Measurements from ENCODE around the gene CFAP126.

CFAP126 gene

DNA sequence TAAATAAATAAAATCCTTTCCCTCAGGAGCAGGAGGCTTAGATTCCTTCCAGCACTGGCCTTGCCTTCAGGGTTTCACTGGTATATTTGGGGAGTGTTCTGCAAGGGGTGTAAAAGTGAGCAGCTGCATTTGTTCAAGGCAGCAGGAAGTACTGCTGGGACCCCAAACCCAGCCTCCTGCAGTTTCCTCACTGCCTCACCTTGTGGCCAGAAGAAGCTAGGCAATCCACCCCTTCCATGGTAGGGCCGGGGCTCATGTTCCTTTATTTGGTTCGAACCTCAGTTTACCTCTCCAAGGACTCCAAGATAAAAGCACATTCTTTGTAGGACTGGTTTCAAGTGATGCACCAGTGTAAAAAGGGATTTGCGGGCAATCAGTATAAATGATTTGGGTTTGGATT is 21.0 kb upstream of the CFAP126 start:
- H2AFZ ChIP-seq = no peak overlapping the region
- no peak overlapping the region for H3K4me3 ChIP-seq (ENCODE audit: low read depth, low read length)
- H3K9me3 ChIP-seq (ENCODE audit: control insufficient read depth, low read length) = no peaks in the 10 kb centered on the region
- H3K27me3 ChIP-seq (ENCODE audit: control insufficient read depth, insufficient read depth, low read length) = no peaks in the 10 kb centered on the region
- no peaks in the 10 kb centered on the region for H3K36me3 ChIP-seq (ENCODE audit: control insufficient read depth, insufficient read depth, low read length)
- no peaks in the 10 kb centered on the region for H3K4me1 ChIP-seq
- H3K27ac ChIP-seq = peak overlapping the region; percentile 93
- H3K9ac ChIP-seq = no peak overlapping the region
- TF ChIP-seq, protein P1, sequence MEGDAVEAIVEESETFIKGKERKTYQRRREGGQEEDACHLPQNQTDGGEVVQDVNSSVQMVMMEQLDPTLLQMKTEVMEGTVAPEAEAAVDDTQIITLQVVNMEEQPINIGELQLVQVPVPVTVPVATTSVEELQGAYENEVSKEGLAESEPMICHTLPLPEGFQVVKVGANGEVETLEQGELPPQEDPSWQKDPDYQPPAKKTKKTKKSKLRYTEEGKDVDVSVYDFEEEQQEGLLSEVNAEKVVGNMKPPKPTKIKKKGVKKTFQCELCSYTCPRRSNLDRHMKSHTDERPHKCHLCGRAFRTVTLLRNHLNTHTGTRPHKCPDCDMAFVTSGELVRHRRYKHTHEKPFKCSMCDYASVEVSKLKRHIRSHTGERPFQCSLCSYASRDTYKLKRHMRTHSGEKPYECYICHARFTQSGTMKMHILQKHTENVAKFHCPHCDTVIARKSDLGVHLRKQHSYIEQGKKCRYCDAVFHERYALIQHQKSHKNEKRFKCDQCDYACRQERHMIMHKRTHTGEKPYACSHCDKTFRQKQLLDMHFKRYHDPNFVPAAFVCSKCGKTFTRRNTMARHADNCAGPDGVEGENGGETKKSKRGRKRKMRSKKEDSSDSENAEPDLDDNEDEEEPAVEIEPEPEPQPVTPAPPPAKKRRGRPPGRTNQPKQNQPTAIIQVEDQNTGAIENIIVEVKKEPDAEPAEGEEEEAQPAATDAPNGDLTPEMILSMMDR (IDR thresholded peaks at IDR 0.05) = no peak
- no peak overlapping the region for H3K4me2 ChIP-seq (ENCODE audit: low read length)
- H3K79me2 ChIP-seq = no peaks in the 10 kb centered on the region

- H3K36me3 ChIP-seq (ENCODE audit: control insufficient read depth, insufficient read depth, low read length) = no peaks in the 10 kb centered on the region
- no peak overlapping the region for H3K4me3 ChIP-seq (ENCODE audit: low read depth, low read length)
- H3K27ac ChIP-seq = no peak overlapping the region
- no peaks in the 10 kb centered on the region for H3K9me3 ChIP-seq (ENCODE audit: control insufficient read depth, low read length)
- no peaks in the 10 kb centered on the region for H3K79me2 ChIP-seq
- no peaks in the 10 kb centered on the region for H3K27me3 ChIP-seq (ENCODE audit: control insufficient read depth, insufficient read depth, low read length)
- TF ChIP-seq, protein P1 (IDR thresholded peaks at IDR 0.05) = peak; percentile 53
- H3K4me1 ChIP-seq = no peaks in the 10 kb centered on the region
- no peak overlapping the region for H2AFZ ChIP-seq
- no peak overlapping the region for H3K9ac ChIP-seq
- H3K4me2 ChIP-seq (ENCODE audit: low read length) = no peak overlapping the region
These were observed 14.7 kb upstream of the CFAP126 start for GRCh38 chr1:161382214-161383019.

DNA sequence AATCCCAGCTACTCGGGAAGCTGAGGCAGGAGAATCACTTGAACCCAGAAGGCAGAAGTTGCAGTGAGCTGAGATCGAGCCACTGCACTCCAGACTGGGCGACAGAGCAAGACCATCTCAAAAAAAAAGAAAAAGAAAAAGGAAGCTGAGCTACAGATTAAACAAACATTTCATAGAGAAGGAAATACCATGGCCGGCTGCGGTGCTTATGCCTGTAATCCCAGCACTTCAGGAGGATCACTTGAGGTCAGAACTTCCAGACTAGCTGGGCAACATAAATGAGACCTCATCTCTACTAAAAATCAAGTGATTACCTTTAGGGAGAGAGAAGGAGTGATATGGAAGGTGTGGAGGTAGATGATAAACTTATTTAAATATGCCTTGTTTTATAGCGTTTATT is 14.0 kb upstream of the CFAP126 start:
- no peak overlapping the region for H3K9ac ChIP-seq
- no peak overlapping the region for H3K27ac ChIP-seq
- H3K79me2 ChIP-seq = no peaks in the 10 kb centered on the region
- no peak overlapping the region for H2AFZ ChIP-seq
- no peaks in the 10 kb centered on the region for H3K9me3 ChIP-seq (ENCODE audit: control insufficient read depth, low read length)
- no peak overlapping the region for H3K4me3 ChIP-seq (ENCODE audit: low read depth, low read length)
- no peak overlapping the region for H3K4me2 ChIP-seq (ENCODE audit: low read length)
- no peaks in the 10 kb centered on the region for H3K4me1 ChIP-seq
- H3K36me3 ChIP-seq (ENCODE audit: control insufficient read depth, insufficient read depth, low read length) = no peaks in the 10 kb centered on the region
- TF ChIP-seq, protein P1 (IDR thresholded peaks at IDR 0.05) = no peak
- no peaks in the 10 kb centered on the region for H3K27me3 ChIP-seq (ENCODE audit: control insufficient read depth, insufficient read depth, low read length)

DNA sequence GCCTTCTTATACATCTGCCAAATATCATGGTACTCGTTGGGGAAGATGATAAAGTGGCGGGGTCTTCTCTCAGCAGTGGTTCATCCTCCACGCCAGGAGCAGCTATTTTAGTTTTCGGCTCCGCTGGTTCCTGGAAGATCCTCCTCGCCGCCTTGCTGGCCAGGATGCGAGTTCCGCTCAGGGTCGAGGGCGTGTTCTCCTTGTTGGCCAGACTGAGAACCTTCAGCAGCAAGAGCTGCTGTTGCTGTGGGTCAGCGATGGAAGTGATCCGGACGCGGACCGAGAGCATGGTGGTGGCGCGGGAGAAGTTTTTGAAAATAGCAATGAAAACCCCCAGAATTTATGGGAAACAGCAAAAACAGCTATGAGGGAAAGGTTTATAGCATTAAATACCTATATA is 11.4 kb upstream of the CFAP126 start:
- TF ChIP-seq, protein P1 (IDR thresholded peaks at IDR 0.05) = no peak
- Histone ChIP-seq H3K4me2 (ENCODE audit: low read length) (peak overlapping the region; percentile 37), H3K9me3 (ENCODE audit: control insufficient read depth, low read length) (no peaks in the 10 kb centered on the region), H3K27ac (no peak overlapping the region), H3K4me1 (no peaks in the 10 kb centered on the region), H3K27me3 (ENCODE audit: control insufficient read depth, insufficient read depth, low read length) (no peaks in the 10 kb centered on the region), H3K36me3 (ENCODE audit: control insufficient read depth, insufficient read depth, low read length) (no peaks in the 10 kb centered on the region), H3K79me2 (no peaks in the 10 kb centered on the region), H3K9ac (no peak overlapping the region), H3K4me3 (ENCODE audit: low read depth, low read length) (peak overlapping the region; percentile 22), H2AFZ (no peak overlapping the region)

DNA sequence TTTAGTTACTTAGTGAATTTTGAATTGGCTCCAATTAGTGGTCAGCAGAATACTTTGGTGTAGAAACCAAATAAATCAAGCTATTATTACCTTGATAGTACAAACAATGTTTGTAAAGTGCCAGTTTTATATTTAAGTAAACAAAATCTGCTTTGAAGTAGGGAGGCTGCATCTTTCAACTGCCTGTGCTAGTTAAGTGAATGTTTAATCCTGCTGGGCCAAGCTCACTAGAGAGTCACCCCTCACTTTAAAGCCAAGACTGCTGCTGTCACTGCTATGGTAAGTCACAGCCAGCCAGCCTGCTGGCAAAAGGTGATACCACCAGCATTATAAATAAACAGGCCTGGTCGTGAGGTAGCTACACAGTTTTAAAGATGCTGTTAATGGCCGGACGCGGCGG is 10.3 kb upstream of the CFAP126 start:
- H3K79me2 ChIP-seq = no peaks in the 10 kb centered on the region
- H3K27ac ChIP-seq = no peak overlapping the region
- no peaks in the 10 kb centered on the region for H3K36me3 ChIP-seq (ENCODE audit: control insufficient read depth, insufficient read depth, low read length)
- H2AFZ ChIP-seq = no peak overlapping the region
- H3K4me3 ChIP-seq (ENCODE audit: low read depth, low read length) = no peak overlapping the region
- TF ChIP-seq, protein P1 (IDR thresholded peaks at IDR 0.05) = no peak
- no peaks in the 10 kb centered on the region for H3K9me3 ChIP-seq (ENCODE audit: control insufficient read depth, low read length)
- H3K4me1 ChIP-seq = no peaks in the 10 kb centered on the region
- H3K4me2 ChIP-seq (ENCODE audit: low read length) = no peak overlapping the region
- no peak overlapping the region for H3K9ac ChIP-seq
- no peaks in the 10 kb centered on the region for H3K27me3 ChIP-seq (ENCODE audit: control insufficient read depth, insufficient read depth, low read length)
